Posterior cingulate gyrus (tissue), 11 donors: ENCODE results near the gene ALK.

Experiments
- DNase-seq, 10 donors: peaks; one replicate each; pipeline versions ENCODE4 v3.0.0 to v3.0.0-alpha.2; 2020 to 2021; ENCODE audit warnings: mixed read lengths in 3 of 10
- intact Hi-C: fragments of 100-400 bp; cut with DNase I; formaldehyde crosslinking; loops from one replicate; pipeline ENCODE4 v1.15.1; 2023

ALK gene

DNA sequence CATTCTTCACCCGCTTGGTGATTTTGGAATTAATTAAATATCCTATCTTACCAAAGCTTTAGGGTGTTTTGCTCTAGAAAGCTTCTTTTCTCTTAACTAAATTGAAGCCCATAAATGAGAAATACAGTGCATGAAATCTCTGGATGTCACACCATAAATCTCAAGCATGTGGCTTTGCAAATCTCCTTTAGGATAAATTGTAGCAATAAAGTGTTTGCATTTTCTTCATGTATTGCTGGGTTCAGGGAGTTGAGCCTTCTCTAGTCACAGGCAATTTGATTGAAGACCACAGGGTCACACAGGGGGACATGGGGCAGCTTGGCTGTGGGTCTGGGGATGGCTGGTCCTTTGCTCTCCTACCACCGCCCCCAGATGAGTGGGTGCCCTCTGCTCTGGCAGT is 442.0 kb downstream of the ALK start:
- intact Hi-C loops = no loop called here
- no peak for DNase-seq

DNA sequence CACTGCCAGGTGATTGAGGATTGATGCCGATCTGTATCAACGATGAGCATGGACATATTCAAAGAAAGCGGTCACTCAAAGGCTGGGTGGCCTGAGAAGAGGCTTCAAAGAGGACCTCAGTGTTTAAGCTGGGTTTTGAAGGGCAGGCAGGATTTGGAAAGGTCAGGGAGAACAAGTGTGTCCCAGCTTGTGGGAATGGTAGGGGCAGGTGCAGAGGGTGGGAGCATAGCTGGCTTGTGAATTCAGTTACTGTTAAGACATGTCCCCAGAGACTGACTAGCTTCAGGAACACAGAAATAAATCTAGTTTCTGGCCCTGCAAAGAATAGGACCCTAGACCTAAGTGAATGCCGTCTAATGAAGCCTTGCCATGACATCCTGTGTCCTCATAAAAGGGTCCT is 442.7 kb downstream of the ALK start:
- intact Hi-C loops = no loop called here

DNA sequence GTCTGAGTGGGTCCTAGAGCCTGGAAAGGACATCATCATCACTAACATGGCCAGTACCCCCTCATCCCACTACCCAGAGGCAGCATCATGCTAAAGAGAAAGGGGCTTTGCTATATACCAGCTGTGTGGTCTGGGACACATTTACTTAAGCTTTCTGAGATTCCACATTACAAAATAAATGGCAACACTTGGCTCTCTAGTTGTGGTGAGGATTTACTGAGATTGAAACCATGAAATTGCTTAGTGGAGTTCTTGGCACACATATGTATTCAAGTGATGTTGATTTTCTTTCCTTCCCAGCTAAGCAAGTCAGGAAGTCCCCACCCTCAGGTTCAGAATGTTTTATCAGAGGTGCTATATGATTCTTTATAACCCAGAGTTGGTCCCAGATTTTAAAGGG is 444.2 kb downstream of the ALK start:
- DNase-seq = no peak
- intact Hi-C loops = no loop called here

More for the DNA sequence above, 442.7 kb downstream of the ALK start:
- DNase-seq = no peak

DNA sequence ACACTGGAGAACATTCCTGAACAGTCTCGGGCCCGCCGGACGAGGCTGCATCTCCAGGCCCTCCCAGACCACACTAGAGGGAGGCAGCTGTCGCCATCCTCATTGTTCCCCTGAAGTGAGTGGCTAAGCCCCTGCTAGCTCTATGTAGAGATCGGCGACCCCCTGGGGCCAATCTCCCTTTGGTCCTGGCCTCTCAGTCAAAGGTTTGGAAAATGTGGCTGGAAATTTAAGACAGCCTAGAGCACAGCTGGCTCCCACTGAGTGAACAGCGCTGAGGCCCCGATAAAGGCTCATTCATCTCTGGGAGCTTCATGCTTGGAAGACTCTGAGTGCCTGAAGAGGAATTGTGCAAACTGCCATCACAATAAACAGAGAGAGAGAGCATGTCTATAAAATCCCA is 445.9 kb downstream of the ALK start:
- intact Hi-C loops = no loop called here
- no peak for DNase-seq

DNA sequence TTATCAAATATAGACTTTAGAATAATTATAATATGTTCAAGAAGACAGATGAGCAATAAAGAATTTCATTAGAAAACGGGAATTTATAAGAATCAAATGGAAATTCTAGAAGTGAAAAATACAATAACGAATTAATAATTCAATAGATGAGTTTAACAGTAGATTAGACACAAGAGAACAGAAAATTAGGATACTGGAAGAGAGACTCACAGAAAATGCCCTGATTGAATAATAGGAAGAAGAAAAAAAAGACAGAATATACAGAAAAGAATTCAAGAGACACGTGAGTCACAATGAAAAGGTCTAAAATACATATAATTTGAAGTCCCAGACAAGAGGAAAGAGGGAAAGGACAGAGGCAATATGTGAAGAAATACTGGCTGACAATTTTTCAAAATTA is 451.4 kb downstream of the ALK start:
- DNase-seq = no peak
- intact Hi-C loops = no loop called here

DNA sequence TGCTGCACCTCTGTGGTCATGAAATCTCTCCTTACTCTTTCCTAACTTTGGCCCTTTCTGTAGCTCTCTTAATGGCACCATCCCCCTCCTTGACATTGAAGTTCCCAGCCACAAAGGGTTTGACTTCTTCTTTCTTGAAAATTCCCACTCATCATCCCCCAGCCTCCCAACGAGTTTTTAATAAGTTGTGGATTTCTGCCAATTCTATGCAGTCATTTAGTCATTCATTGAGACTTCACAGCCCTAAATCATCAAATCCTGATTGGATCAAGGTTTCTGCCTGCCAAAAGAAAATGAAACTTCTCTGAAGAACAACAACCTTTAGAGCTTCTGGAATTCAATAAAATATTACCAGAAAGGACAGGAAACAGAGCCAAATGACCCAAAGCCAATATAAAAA is 451.9 kb downstream of the ALK start:
- intact Hi-C loops = no loop called here

DNA sequence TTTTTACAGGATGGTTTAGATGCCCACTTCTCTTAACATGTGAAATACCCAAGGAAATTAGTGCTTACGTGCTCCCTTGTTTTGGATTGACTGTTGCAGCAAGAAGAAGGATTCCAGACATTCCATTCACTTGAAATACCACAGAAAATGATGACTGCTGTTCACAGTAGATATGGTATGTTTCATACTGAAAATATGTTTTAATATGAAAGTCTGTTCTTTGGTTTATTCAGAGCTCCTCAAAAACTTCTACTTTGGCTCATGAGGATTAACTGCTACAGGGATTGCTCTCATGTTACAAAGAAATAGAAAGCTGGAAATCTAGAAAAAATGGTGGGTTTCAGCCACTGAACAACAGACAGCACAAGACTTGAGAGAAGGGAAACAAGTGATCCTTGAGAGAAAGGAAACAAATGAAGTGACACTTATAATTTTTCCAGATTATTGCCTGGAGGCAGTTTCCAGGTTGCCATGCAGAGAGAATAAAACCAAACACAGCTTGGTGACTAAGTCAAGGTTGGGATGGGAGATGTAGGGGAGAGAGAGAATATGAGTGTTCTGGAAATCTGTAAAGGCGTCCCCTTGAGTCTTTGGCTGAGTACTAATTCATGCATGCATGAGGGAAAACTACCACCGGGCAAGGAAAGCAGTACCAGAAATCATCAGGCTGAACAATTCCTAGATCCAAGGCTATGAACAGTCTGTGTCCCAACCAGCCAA is 458.0 kb downstream of the ALK start:
- no peak for DNase-seq
- intact Hi-C loops = no loop called here

More for the DNA sequence above, 451.9 kb downstream of the ALK start:
- no peak for DNase-seq

DNA sequence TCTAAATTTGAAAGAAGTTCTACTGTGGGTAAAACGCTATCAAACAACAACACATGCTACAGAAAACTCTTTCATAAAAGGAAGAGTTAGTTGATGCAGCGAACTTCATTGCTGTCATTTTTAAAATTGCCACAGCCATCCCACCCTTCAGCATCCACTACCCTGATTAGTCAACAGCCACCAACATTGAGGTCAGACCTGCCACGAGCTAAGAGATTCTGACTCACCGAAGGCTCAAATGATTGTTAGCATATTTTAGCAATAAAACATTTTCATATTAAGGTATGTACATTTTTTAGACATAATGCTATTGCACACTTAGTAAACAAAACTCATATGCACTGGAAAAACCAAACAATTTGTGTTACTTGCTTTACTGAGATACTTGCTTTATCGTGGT is 459.1 kb downstream of the ALK start:
- intact Hi-C loops = no loop called here
- no peak for DNase-seq

DNA sequence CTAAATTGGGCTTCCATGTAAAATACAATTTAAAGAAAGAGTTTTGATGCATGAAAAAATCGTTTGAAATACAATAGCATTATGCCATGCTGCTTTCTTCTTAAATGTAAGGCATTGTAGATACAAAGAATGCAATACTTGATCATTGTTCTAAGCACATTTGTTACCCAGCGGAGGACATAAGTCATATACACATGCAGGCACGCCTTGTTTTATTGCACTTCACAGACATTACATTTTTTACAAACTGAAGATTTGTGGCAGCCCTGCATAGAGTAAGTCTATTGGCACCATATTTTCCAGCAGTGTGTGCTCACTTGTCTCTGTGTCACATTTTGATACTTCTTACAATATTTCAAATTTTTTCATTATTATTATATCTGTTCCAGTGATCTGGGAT is 461.2 kb downstream of the ALK start:
- DNase-seq = no peak
- intact Hi-C loops = no loop called here

DNA sequence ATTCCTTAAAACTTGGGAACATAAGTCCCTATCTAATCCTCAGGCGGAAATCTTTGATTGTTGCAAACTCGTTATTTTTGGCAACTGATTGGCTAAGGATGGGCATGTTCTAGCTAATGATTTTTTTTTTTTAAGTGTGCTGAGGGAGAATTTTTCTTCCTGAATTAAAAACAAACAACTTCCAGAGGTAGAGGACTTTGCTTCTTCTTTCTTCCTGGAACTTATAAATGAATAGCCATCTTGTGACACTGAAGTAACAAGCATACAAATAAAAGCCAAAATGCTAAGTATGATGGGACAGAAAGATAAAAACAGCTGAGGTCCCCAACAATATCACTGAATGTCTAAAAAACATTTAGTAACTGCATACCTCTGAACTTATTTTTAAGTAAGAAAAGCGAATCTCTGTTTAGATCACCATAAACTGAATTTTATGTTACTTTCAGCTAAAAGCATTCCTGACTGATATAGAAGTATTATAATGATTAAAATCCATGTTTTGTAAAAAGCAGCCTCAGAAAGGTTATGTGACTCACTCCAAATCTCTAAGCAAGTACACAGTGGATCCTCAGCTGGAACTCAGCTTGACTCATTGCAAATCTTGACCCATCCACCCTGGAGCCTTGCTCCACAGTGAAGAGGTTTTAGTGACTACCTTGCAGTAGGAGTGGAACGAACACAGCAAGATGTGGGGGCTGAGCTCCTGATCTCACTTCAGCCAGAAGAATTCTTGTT is 461.8 kb downstream of the ALK start:
- intact Hi-C loops = no loop called here
- DNase-seq = no peak

DNA sequence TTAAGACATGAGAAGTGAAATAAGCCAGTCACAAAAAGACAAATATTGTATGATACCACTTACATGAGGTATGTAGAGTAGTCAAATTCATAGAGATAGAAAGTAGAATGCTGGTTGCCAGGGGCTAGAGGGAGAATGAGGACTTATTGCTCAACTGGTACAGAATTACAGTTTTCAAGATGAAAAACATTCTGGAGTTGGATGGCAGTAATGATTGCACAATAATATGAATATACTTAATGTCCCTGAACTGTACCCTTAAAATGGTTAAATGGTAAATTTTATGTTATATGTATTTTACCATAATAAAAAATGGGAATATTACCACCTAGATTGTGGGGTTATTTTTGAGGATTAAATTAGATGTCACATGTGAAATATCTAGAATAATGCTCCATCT is 465.0 kb downstream of the ALK start:
- intact Hi-C loops = no loop called here

DNA sequence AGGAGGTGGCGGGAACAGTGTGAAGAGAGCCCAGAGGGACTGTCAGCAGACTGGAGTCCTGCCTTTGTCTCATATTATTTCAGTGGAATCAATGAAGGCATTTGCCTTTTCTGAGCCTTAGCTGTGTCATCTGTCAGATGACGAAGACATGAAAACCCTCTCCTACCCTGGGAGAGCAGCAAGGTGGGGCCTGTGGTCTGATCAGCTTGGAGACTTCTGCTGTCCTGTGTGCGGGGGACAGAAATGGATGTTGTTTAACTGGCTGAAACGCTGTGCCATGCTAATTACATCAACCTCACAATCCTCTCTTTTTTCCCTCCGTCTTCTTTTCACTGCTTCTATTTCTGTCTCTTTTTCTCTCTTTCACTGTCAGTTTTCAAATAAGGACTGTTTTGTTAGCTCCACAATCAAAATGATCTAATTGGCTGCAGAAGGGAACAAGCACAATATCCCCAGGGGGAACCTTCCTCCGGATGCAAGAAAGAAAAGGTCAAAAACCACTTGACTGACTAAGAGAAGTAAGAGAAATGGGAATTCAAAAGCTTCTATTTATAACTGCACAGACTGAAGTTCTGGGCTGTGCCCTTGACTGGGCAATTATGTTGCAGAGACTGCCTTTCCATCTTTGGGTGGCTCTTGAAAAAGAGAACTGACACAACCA is 466.1 kb downstream of the ALK start:
- no peak for DNase-seq
- intact Hi-C loops = no loop called here

More for the DNA sequence above, 465.0 kb downstream of the ALK start:
- no peak for DNase-seq

DNA sequence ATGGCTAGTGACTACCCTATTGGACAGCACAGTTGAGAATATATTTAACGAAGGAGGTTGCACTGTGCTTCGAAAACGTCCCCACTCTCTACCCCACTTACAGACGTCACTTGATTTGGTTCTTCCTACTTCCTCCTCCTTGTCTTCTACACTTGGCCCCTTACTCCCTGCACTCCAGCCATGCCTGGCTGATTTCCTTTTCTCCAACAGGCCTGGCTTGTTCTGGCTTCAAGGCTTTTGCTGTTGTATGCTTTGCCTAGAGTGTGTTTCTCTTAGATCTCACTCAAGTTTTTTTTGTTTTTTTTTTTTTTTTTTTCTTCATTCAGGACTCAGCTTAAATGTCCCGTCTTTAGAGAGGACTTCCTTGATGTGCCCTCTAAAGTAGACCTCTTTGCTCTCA is 469.4 kb downstream of the ALK start:
- intact Hi-C loops = no loop called here
- no peak for DNase-seq

DNA sequence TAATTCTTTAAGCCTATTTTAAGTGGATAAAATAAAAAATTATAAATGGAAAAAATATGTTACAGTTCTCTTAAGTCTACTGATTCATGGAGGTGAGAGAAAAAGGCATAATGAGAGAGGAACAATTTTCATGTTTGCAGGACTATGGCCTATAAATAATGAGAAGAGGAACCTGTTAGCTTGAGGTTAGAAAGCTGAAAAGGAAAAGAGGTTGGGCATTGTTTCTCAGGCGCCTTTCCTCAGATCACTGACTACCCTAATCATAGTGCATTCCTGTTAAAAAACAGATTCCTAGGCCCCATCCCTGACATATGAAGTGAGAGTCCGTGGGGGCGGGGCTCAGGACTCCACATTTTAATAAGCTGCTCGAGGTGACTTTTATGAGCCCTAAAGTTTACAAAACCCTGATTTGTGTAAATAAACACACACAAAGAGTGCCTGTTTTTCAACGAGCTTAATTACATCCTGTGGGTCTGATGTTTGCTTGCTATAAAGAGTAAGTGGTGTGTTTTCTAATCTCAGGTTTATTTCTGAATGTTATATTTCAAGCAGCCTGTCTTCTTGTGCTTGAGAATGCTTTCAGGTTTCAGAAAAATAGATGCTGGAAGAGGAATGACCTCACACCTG is 470.7 kb downstream of the ALK start:
- DNase-seq = no peak
- intact Hi-C loops = no loop called here

DNA sequence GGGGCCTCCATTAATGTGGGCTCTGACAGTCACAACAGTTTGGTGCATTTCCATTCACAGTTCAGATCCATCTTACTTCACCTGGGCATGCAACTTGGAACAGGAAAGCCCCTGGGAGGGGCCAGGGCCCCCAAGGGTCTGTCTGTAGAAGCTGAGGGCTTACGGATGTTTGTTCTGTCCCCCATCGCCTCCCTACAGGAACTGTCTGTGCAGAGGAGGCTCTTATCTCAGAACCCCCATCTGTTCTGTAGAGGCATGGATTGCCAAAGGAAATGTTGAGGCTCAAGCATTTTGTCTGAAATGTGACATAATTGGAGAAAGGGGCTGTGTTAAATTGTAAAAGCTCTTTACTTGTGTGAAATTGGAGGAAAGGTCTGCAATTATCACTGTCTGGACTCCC is 471.9 kb downstream of the ALK start:
- intact Hi-C loops = no loop called here

DNA sequence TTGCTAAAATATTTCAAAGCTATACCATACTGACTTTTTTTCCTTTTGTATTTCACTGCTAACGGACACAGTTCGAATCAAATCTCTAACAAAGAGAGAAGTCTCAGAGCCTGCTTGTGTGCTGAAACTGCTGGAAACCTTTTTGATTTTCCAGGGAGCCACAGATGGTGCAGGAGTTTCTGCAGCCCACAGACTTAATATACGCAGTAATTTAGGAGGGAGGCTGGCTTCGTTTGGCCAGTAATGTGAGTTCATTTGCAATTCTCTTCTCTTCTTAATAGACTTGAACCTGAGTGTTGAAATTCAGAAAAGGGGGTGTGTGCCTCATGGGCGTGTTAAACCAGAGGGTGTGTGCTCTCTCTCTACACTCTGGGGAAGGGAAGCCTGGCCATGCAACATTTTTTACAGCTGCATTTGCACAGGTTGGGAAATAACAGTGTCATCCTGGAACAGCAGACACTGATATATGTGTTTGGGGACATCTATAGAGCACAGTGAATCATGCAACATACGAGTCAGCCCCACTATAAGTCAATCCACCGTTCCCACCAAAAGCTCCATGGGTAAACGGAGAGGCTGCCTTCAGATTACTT is 473.2 kb downstream of the ALK start:
- no peak for DNase-seq
- intact Hi-C loops = no loop called here

More for the DNA sequence above, 471.9 kb downstream of the ALK start:
- DNase-seq = no peak

DNA sequence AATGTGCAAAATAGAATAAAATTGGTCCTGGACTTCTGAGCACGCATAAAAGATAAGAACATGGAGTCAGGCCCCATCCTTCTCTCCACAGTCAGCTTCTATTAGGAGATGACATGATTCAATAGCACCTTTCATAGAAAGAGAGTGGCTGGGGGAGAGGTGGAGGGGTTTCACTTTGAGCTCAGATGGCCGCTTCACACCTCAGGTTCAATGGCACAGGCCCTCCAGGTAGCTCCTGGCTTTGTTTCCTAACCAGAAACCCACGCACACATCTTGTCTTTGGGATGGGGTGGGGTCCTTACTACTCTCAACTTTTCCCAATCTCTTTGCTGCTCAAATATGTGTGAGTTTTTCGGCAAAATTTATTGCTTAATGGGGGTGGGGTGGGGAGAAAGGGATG is 473.9 kb downstream of the ALK start:
- no peak for DNase-seq

DNA sequence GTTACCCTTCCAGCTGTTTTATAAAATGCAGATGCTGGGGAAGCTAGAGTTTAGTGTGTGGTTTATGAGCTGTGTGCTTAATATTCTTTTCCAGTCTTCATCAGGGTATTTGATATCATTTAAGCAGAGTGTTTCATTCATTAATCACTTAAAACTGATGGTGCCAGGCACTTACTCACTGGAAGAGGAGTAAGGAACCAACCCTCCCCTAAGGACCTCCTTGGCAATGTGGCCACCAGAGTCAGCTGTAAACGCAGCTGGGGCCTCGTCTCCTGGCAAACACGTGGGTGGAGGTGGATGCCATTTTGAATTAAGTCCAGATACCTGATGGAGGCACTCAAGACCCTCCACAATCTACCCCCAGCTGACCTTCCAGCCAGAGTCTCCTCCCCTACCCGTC is 474.5 kb downstream of the ALK start:
- DNase-seq = no peak
- intact Hi-C loops = no loop called here

More for the DNA sequence above, 473.9 kb downstream of the ALK start:
- intact Hi-C loops = no loop called here

DNA sequence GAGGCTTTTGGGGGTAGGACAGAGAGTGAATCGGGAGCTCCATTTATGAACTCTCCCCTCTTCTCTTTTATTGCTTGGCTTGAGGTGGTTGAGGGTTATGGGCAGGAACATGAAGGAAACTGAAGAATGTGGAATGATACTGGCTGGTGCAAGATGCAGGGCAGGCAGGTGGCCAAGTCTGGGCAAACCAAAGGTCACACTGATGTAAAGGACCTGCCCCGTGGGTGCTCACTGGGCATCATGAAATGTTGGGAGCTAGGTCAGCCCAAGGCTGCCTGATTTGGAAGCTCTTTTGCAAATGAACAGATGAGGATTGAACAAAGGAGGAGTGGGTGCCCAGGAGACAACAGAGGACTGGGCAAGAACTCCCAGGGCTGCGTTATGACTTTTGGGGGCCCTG is 477.2 kb downstream of the ALK start:
- intact Hi-C loops = no loop called here
- DNase-seq = no peak

DNA sequence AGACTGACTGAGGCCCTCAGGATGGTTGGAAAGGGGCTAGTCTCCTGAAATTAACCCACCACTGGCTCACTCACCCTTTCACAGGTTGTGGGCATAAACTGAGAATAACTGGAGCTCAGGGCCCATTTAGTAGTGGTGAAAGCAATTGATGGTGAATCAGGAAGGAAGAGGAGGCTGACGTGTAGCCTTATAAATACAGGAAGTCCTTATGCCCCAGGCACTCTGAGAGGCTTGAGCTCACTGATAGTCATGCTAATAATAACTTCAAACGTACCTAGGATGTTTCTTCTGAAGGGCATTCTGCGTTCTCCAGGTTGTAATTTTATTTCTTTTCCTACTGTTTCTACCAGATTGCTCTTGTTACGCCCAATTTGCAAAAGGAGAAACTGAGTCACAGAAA is 477.8 kb downstream of the ALK start:
- no peak for DNase-seq
- intact Hi-C loops = no loop called here

DNA sequence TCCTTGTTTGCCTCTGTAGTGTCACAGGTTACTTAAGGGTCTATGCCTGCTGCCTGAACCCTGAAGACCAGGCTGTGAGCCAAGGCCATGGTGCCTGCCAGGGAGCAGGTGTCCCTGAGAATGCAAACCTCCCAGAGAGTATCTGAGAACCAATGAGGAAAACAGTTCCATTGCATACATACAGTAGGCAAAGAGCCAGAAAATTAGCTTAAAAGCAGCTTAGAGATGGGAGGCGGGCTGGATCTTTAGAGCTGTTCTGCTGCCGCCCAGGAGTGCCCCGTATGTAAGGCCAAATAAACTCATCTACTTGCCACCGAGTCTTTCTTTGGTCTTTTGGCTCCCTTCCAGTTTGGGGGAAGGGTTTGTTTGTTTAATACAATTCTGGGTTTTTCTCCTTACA is 478.2 kb downstream of the ALK start:
- DNase-seq = no peak
- intact Hi-C loops = no loop called here
